ENCODE measurements around the gene TEX38. TPM values are rescaled to one million over a fixed set of nuclear protein-coding genes. Genes with fewer than 3 reads are reported as not detected.
"Not testable (repeated sequence)": the region's sequence is repeated elsewhere in the genome, so short reads cannot be mapped to it uniquely, and the experiment has no call there.

Gene TEX38
- total RNA-seq, 1 experiment from 2014 or later = not detected

- H3K4me3 ChIP-seq (ENCODE audit: low read length) = no peak overlapping the region; the same call in 1 of the 2 replicates
- ATAC-seq = no peak
- BruUV-seq (replicated peaks) = no TSS peak
- POLR2A ChIA-PET (ENCODE audit: unreplicated experiment) = no interaction called here
- H3K4me1 ChIP-seq (ENCODE audit: insufficient read depth, low read length) = peaks cover 12% of the 10 kb centered on the region
- H3K9me2 ChIP-seq (replicated peaks; ENCODE audit: low read length) = no peaks in the 10 kb centered on the region
- TF ChIP-seq EZH2 (IDR thresholded peaks at IDR 0.05; ENCODE audit: low read length, unreplicated experiment) = no peak
- TF ChIP-seq CTCF (conservative IDR thresholded peaks at IDR 0.05; ENCODE audit: low read depth, low read length) = no peak
- TF ChIP-seq EZH2phosphoT487 (IDR thresholded peaks at IDR 0.05; ENCODE audit: borderline replicate concordance, low read length) = no peak
- no peaks in the 10 kb centered on the region for H3K27me3 ChIP-seq (ENCODE audit: low read length)
- no peak overlapping the region for H2AFZ ChIP-seq (ENCODE audit: low read length)
- no peaks in the 10 kb centered on the region for H4K20me1 ChIP-seq (ENCODE audit: low read length)
- H3K4me2 ChIP-seq (ENCODE audit: low read length) = no peak overlapping the region
- no peaks in the 10 kb centered on the region for H3K79me2 ChIP-seq (ENCODE audit: low read length)
- intact Hi-C loops (cut with micrococcal nuclease) = no loop called here
- peaks cover 38% of the 10 kb centered on the region for H3K36me3 ChIP-seq (ENCODE audit: low read depth, low read length)
- H3K9me3 ChIP-seq (ENCODE audit: low read length) = peaks cover 10% of the 10 kb centered on the region
- no peak overlapping the region for H3K27ac ChIP-seq (ENCODE audit: low read length)
- no peak overlapping the region for H3K9ac ChIP-seq (ENCODE audit: low read length)
- no peak for DNase-seq
- H3F3A ChIP-seq (ENCODE audit: low read length, unreplicated experiment) = peaks cover 4% of the 10 kb centered on the region
- CTCF ChIA-PET = no interaction called here
These were observed 21.9 kb upstream of the TEX38 start for GRCh38 chr1:46649764-46650163.

- no peaks in the 10 kb centered on the region for H3K79me2 ChIP-seq (ENCODE audit: low read length)
- H3F3A ChIP-seq (ENCODE audit: low read length, unreplicated experiment) = peaks cover 4% of the 10 kb centered on the region
- DNase-seq (no peak), ATAC-seq (no peak)
- no peak overlapping the region for H3K4me3 ChIP-seq (ENCODE audit: low read length)
- ChIA-PET POLR2A (ENCODE audit: unreplicated experiment) (no interaction called here), CTCF (no interaction called here)
- peaks cover 10% of the 10 kb centered on the region for H3K9me3 ChIP-seq (ENCODE audit: low read length)
- H3K36me3 ChIP-seq (ENCODE audit: low read depth, low read length) = peaks cover 44% of the 10 kb centered on the region
- intact Hi-C loops (cut with micrococcal nuclease) = no loop called here
- no peaks in the 10 kb centered on the region for H4K20me1 ChIP-seq (ENCODE audit: low read length)
- H3K4me1 ChIP-seq (ENCODE audit: insufficient read depth, low read length) = peaks cover 12% of the 10 kb centered on the region
- H3K4me2 ChIP-seq (ENCODE audit: low read length) = no peak overlapping the region
- no peak overlapping the region for H3K9ac ChIP-seq (ENCODE audit: low read length)
- no TSS peak for BruUV-seq (replicated peaks)
- H2AFZ ChIP-seq (ENCODE audit: low read length) = no peak overlapping the region
- TF ChIP-seq EZH2 (IDR thresholded peaks at IDR 0.05; ENCODE audit: low read length, unreplicated experiment) (no peak), CTCF (conservative IDR thresholded peaks at IDR 0.05; ENCODE audit: low read depth, low read length) (no peak), EZH2phosphoT487 (IDR thresholded peaks at IDR 0.05; ENCODE audit: borderline replicate concordance, low read length) (no peak)
- no peaks in the 10 kb centered on the region for H3K27me3 ChIP-seq (ENCODE audit: low read length)
- H3K27ac ChIP-seq (ENCODE audit: low read length) = no peak overlapping the region
- no peaks in the 10 kb centered on the region for H3K9me2 ChIP-seq (replicated peaks; ENCODE audit: low read length)
These were observed 21.2 kb upstream of the TEX38 start for GRCh38 chr1:46650491-46650890.

- DNase-seq; BruUV-seq (replicated peaks); H3K4me3 ChIP-seq (ENCODE audit: low read length); CTCF ChIA-PET; ATAC-seq; H3K9me3 ChIP-seq (ENCODE audit: low read length); H3F3A ChIP-seq (ENCODE audit: low read length, unreplicated experiment); H3K27me3 ChIP-seq (ENCODE audit: low read length); H3K27ac ChIP-seq (ENCODE audit: low read length); H4K20me1 ChIP-seq (ENCODE audit: low read length); H3K4me2 ChIP-seq (ENCODE audit: low read length); POLR2A ChIA-PET (ENCODE audit: unreplicated experiment); intact Hi-C loops (cut with micrococcal nuclease); H3K79me2 ChIP-seq (ENCODE audit: low read length); H2AFZ ChIP-seq (ENCODE audit: low read length); H3K9me2 ChIP-seq (replicated peaks; ENCODE audit: low read length); H3K9ac ChIP-seq (ENCODE audit: low read length): not testable (repeated sequence)
- Histone ChIP-seq H3K4me1 (ENCODE audit: insufficient read depth, low read length) (peaks cover 12% of the 10 kb centered on the region), H3K36me3 (ENCODE audit: low read depth, low read length) (peaks cover 50% of the 10 kb centered on the region)
These were observed 20.5 kb upstream of the TEX38 start for GRCh38 chr1:46651152-46651551.
